Omental fat pad (tissue), 4 donors: ENCODE results near the gene QRFP. TPM values are rescaled to one million over a fixed set of nuclear protein-coding genes. Genes with fewer than 3 reads are reported as not detected.

Experiments used
- ATAC-seq: fragments of 150-250 bp; one replicate; pipeline ENCODE4 v1.9.1; 2016; ENCODE audit warnings: mild to moderate bottlenecking, moderate library complexity; ENCODE audit not compliant: low FRiP score
- DNase-seq: peaks from one replicate; pipeline ENCODE4 v3.0.0-alpha.2; 2019; ENCODE audit warnings: low spot score
- total RNA-seq, 4 donors: library from RNA; depleted of rRNA; stranded (reverse); fragments of >200 nt; gene quantifications; one replicate each; pipeline ENCODE4 v1.1.0, GENCODE V29; 2016
- TF ChIP-seq, protein P1 (sequence below), 3 donors: fragments of 450-650 bp; IDR thresholded peaks; one replicate each; pipeline ENCODE4 v1.5.1; 2016 to 2017; ENCODE audit warnings: antibody characterized with exemption in 3 of 3, mild to moderate bottlenecking in 3 of 3, moderate library complexity in 2 of 3

The QRFP gene
- total RNA-seq, 4 donors from 2014 or later: not detected

DNA sequence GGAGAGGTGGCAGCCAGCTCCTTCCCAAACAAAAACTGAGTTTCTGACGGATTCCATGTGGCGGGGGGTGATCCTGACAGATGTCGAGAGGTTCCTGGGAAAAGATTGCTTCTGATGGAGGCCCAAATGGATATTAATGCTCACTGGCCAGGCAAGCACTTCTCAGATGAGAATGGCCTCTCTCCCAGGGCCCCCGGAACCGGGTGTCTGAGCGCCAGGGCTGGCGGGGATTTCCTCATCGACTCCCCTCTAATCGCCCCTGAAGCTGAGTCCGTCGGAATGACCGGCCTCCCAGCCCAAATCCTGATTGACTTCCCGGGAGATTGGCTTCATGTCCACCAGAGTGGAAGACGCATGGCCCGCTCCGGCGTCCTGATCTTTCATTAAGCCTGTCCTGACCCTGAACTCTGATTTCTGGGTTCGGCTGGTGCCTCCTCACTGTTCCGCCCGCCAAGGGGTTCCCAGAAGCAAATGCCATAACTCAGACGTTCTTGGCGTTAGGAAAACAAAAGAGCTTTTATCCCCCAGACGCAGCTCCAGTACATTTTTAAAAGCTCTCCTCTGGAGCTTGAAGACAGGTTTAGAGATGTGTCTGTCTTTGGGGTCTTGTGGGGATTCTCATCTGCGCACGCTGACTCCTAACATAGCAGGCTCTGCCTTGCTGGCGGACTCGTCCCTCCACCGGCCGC lies 24.8 kb upstream of the QRFP start:
- ATAC-seq (no peak), DNase-seq (no peak)
- TF ChIP-seq, protein P1, sequence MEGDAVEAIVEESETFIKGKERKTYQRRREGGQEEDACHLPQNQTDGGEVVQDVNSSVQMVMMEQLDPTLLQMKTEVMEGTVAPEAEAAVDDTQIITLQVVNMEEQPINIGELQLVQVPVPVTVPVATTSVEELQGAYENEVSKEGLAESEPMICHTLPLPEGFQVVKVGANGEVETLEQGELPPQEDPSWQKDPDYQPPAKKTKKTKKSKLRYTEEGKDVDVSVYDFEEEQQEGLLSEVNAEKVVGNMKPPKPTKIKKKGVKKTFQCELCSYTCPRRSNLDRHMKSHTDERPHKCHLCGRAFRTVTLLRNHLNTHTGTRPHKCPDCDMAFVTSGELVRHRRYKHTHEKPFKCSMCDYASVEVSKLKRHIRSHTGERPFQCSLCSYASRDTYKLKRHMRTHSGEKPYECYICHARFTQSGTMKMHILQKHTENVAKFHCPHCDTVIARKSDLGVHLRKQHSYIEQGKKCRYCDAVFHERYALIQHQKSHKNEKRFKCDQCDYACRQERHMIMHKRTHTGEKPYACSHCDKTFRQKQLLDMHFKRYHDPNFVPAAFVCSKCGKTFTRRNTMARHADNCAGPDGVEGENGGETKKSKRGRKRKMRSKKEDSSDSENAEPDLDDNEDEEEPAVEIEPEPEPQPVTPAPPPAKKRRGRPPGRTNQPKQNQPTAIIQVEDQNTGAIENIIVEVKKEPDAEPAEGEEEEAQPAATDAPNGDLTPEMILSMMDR (IDR thresholded peaks at IDR 0.05): no peak

DNA sequence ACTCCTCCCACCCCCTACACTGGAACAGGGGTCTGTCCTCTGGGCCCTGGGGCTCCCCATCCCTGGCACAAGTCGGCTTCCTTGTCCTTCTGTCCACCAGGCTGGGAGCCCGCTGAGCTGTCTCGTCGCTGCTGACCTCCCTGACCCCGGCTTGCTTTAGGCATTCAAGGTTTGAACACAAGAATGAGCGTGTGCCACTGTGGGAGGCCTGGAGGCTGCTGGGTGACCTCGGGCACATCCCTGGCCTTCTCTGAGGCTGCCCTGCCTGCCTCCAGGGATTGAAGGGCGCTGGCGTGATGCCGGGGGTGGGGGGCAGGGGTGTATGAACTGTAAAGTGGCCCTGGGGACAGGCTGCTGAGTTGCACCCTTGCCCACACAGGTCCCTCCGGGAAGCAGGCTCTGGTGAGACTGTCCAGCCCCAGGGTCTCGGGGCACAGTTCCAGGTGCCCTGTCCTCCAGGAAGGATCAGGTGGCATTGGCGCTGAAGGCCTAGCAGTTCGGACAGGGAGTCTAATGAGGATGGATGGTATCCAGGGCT lies 24.2 kb upstream of the QRFP start:
- TF ChIP-seq, protein P1 (IDR thresholded peaks at IDR 0.05): no peak
- no peak for DNase-seq
- no peak for ATAC-seq

DNA sequence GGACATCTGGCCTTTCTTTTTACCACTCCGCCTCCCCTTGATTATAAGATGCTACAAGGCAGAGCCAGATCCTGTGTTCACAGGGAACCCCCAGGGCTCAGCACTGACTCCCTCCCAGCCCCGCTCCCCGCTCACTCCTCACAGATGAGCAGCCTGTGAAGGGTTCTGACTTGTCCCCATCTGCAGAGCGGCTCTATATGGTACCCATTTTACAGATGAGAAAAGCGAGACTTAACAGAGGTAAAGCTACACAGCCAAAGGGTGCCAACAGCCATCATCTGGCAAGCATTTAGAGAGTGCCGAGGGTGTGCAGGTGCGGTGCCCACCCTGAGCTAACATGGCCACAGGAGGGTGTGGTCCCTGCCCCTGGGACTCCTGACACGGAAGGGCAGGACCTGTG lies 23.6 kb upstream of the QRFP start:
- TF ChIP-seq, protein P1 (IDR thresholded peaks at IDR 0.05): no peak
- ATAC-seq (no peak), DNase-seq (no peak)

DNA sequence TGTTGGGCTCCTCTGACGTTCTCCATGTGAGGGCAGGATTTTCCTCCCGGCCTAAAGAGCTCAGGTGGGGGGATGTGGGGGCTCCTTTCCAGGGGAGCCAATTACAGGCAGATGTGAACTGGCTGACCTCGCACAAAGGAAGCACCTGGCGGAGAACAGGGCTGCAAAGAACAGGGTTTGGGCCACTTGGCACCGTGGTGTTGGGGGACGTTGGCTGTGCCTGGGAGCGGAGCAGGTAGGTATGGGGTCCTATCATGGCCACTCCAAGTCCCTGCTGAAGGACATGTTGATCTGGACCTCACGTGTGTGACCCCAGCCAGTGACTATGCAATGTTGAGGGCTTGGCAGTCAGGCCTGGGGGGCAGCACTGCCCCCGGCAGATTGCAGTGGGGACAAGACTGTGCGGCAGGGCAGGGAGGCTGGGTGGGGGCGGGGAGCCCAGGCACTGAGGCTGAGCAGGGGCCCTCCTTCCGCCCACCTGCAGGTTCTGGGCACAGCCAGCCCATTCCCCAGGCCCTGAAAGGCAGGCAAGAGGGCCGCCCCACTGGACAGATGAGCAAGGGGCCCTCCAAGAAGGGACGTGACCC lies 23.0 kb upstream of the QRFP start:
- ATAC-seq: no peak
- TF ChIP-seq, protein P1 (IDR thresholded peaks at IDR 0.05): no peak
- no peak for DNase-seq

DNA sequence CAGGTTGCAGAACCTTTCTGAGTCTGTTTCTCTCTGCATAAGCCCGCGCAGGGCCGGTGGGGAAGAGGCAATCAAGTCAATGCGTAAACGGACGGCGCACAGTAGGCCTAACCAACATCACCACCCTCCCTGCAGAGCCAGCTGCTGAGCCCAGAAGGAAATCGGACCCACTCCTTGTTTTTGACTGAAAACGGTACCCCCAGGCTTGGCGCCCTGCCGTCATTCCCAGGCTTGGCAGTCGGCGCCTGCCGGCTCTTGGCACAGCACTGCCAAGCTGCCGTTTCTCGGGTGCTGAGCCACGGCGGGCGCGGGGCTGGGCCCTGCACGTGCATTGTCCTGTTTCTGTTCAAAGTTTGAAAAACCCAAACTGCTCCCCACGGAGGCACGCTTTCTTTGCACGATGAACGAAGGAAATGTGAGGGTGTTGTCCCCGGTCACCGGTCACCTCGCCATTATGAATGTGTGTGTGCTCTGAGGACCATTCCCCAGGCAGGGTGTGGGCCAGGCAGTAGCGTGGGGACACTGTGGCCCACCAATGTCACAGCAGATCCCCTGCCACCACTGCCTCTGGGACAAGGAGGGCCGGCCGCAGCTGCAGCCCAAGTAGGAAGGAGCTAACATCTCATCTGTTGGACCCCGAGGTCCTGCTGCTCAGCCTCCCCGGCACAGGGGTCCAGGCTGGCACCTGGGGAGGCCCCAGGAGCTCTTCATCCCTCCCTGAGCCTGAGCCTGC lies 22.4 kb upstream of the QRFP start:
- TF ChIP-seq, protein P1 (IDR thresholded peaks at IDR 0.05): no peak
- DNase-seq (no peak), ATAC-seq (no peak)

DNA sequence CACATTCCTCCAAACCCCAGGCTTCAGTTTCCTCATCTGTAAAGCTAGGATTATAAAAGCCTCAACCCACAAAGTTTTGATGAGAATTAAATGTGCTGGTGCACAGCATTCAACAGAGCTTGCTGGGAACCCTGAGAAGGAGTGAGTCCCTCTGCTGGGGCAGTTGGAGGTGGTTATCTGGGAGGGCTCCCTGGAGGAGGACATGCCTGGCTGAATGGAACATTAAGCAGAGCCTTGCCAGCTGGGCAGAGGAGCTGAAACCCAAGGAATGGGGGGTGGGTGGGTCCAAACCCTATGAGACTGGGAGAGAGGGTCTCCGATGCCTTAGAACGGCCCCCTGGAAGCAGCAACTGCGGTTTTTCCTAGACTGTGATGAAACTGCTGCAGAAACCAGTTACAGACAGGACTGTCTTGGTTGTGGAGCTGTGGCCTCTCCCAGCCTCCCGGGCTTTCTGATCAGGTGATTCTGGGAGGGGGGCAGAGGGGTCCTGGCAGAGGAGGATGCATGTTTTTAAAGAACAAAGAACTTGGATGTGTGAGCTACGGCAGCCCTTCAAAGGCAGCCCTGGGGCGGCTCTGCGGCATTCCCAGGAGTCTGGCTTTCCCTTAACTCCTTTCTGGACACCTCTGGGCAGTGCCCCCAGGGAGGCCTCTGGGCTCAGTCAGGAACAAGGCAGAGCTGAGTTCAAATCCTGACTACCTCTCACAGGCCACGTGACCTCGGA lies 21.7 kb upstream of the QRFP start:
- ATAC-seq: no peak
- TF ChIP-seq, protein P1 (IDR thresholded peaks at IDR 0.05): no peak
- no peak for DNase-seq
